ENCODE data around the gene DGKG.

DNA sequence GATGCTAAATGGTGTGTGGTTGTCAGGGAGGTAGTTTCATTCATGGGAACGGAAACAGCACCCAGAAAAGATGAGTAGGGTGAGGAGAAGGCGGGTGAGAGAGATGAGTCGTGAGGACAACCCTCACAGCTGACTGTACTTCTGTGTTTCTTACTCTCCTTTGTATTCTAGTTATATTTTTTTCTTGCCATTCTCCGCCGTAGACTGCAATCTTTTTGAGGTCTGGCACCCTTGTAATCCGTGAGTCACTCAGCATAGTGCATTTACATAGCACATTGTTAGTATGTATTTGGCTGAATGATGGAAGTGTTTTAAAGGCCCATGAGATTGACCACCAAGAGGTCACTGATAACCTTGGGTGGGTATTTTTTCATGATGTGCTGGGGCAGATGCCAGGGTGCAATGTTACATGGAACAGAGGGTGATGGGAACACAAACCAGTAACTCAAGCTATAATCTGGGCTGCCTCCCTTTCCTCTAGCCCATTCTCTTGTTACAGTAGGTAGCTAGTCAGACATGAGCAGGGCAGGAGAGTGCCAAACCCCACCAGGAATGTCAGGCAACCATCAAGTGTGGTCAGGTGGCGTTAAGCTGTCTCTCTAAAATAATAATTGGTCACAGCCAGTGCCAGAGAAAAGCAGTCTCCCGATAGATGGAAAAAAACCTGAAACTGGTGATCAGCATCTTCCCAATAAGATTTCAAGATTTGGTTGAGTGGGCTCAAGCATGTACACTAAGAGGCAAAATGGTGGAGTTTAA, 18.8 kb upstream of the DGKG start:
- no peak for TF ChIP-seq FOXA1 (IDR thresholded peaks at IDR 0.05)
- TF ChIP-seq CTCF (IDR thresholded peaks at IDR 0.05; ENCODE audit: low read depth, low read length, missing input control): no peak
- no peak for TF ChIP-seq RAD21 (IDR thresholded peaks at IDR 0.05)
- TF ChIP-seq, protein P1, sequence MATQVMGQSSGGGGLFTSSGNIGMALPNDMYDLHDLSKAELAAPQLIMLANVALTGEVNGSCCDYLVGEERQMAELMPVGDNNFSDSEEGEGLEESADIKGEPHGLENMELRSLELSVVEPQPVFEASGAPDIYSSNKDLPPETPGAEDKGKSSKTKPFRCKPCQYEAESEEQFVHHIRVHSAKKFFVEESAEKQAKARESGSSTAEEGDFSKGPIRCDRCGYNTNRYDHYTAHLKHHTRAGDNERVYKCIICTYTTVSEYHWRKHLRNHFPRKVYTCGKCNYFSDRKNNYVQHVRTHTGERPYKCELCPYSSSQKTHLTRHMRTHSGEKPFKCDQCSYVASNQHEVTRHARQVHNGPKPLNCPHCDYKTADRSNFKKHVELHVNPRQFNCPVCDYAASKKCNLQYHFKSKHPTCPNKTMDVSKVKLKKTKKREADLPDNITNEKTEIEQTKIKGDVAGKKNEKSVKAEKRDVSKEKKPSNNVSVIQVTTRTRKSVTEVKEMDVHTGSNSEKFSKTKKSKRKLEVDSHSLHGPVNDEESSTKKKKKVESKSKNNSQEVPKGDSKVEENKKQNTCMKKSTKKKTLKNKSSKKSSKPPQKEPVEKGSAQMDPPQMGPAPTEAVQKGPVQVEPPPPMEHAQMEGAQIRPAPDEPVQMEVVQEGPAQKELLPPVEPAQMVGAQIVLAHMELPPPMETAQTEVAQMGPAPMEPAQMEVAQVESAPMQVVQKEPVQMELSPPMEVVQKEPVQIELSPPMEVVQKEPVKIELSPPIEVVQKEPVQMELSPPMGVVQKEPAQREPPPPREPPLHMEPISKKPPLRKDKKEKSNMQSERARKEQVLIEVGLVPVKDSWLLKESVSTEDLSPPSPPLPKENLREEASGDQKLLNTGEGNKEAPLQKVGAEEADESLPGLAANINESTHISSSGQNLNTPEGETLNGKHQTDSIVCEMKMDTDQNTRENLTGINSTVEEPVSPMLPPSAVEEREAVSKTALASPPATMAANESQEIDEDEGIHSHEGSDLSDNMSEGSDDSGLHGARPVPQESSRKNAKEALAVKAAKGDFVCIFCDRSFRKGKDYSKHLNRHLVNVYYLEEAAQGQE (IDR thresholded peaks at IDR 0.05): no peak
- TF ChIP-seq EGR1 (IDR thresholded peaks at IDR 0.05; ENCODE audit: low read depth in 2 of 2): no peak

All from liver (tissue), 3 donors.